GM19099 (cell line): Measurements from ENCODE around the gene HCFC1.

ENCODE experiments used
- POLR2A ChIP-seq: IDR thresholded peaks from 3 replicates; pipeline ENCODE4 v1.6.1; 2011; ENCODE audit warnings: low read depth; ENCODE audit not compliant: insufficient read length; ENCODE audit errors: extremely low read depth

HCFC1 gene

DNA sequence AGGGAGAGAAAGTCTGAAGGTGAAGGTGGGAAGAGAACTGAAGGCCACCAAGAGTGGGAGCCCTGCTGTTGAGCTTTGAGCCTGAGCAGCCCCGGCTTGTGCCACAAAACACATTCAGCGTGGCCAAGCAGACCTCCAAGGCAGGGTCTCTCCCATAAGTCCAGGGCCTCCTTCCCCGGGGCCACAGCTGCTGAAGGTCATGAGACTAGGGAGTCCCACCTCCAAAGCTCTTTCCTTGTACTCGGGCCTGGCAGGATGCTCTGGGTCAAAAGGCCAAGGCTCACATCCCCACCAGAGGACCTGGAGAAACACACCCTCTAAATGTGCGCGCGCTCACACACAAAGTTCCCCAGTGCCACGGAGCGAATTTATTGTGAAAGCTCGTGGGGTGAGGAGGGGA is 42.0 kb downstream of the HCFC1 start:
- TF ChIP-seq POLR2A = no peak

DNA sequence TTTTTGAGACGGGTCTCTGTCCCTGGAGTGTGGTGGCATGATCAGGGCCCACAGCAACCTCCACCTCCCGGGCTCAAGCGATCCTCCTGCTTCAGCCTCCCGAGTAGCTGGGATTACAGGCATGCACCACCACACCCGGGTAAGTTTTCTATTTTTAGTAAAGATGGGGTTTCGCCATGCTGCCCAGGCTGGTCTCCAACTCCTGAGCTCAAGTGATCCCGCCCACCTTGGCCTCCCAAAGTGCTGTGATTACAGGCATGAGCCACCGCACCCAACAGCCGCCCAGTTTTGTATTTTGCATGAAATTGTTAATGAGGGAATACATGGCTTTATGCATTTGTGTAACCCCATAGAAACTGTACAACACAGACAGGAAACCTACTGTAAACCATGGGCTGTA is 42.8 kb downstream of the HCFC1 start:
- no peak for TF ChIP-seq POLR2A

DNA sequence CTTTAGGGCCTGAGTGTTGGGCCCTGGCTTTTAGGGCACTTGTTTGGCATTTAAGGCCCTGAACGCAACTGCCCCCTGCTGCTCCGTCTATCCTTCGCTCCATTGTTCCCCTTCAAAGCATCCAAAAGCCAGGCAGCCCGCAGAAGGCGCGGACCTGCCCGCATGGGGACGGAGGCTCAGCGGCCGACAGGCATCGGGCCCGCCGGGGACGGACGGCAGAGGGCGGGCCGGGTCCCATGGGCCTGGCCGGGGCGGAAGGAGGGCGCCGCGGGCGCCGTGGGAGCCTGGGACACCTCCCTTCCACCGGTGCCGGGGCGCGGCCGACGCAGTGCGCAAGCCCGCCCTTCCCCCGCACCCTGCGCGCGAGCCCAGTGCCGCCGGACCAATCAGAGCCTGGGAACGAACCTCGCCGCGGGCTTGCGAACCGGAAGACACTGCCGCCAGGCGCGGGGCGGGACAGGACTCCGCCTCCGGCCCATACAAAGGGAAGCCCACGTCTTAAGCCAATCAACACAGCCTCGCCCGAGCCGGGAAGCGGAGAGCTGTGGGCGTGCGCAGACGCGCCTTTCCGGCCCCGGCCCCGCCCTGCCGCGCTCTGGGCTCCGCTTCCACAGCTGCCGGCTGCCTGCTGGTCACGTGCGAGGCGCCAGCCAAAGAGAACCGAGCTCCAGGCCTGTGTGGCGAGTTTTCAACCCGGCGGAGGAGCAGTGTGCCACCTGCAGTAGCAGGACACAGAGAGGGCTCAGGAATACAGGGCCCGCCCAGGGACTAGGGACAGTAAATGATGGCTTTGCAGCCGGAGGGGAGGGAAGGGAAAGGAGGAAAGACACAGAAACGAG is 43.5 kb downstream of the HCFC1 start:
- peak; percentile 73 for TF ChIP-seq POLR2A

DNA sequence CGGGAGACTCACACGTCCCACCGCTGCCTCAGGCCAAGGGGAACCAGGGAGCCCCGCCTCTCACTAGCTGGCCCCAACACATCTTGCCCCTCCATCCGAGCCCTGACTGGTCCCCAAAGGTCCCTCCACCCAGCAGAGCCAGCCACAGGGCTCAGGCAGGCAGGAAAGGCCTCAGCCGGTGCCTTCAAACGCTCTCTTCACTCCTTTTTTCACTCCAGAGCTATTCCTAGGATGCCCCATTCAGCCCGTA is 44.0 kb downstream of the HCFC1 start:
- no peak for TF ChIP-seq POLR2A

GRCh38 chrX:153926858-153927671 is 44.6 kb downstream of the HCFC1 start:
- TF ChIP-seq POLR2A = peak; percentile 47

DNA sequence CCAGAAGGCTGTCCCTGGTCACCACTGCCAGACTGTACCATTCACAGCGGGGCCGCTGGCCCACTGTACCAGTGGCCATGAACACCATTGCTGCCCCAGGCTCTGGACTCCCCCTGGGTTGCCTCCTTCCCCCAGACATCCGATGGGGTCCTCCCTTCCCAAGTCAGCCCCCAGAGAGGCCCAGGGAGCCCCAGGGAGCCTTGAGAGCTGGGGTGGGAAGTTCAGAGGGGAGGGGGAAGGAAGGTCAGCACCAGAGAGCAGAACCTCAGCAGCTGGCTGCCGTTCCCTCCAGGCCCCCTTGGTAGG is 45.1 kb downstream of the HCFC1 start:
- peak; percentile 45 for TF ChIP-seq POLR2A

DNA sequence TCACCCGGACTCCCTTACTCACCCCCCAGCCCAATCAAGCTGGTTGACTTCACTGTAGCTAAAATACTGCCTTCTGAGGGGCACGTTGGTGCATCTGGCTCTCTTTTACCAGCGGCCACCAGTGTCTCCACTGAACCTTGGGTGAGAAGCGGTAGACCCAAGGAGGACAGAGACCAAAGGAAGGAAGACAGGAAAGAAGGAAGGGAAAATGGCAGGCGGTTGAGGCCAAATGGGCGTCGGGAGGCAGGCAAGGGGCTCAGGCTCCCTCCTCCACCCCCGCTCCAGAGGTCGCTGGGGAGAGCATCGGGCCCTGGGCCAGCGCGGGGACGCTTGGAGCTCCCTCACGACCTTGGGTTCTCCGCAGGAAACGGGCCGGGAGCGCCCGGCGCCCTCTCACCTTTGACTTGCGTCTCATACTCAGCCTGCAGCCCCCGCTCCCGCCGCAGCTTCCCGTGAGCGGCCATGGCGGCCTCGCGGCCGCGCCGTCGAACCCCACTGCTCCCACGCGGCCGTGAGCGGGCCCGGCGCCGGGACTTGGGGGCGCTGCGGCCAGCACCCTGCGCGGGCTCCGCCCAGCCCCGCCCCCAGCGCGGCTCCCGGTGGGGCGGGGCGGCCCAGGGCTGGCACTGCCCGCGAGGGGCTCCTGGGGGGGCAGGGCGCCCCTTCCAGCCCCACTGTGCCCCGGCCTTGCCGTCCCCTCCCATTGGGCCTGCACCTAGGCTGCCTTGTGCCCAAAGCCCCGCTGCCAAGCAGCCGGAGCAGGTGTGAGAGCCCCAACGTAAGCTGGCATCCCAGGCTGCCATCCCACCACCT is 45.7 kb downstream of the HCFC1 start, which contains the start of gene ARHGAP4:
TSS of gene ARHGAP4 (minus strand) at position 526 of the 813 bp plus-strand sequence. CDS start at position 464, 62 bp downstream.
- TF ChIP-seq POLR2A = peak; percentile 51

DNA sequence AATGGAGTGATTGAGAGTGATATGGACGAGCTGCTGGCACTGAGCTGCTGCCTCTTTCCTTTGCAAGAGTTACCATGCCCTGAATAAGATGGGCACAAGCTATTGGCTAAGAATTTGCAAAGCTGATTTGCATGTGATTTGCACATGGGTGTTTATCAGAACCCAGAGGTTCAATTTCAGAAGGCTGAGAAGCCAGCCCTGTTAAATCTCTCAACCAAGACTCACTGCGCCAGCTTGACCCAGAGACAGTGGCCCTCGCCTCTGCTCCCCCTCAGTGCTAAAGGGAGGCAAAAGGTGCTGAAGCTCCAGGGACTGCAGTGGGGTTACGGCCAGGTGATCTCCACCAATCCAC is 46.3 kb downstream of the HCFC1 start:
- peak; percentile 98 for TF ChIP-seq POLR2A

DNA sequence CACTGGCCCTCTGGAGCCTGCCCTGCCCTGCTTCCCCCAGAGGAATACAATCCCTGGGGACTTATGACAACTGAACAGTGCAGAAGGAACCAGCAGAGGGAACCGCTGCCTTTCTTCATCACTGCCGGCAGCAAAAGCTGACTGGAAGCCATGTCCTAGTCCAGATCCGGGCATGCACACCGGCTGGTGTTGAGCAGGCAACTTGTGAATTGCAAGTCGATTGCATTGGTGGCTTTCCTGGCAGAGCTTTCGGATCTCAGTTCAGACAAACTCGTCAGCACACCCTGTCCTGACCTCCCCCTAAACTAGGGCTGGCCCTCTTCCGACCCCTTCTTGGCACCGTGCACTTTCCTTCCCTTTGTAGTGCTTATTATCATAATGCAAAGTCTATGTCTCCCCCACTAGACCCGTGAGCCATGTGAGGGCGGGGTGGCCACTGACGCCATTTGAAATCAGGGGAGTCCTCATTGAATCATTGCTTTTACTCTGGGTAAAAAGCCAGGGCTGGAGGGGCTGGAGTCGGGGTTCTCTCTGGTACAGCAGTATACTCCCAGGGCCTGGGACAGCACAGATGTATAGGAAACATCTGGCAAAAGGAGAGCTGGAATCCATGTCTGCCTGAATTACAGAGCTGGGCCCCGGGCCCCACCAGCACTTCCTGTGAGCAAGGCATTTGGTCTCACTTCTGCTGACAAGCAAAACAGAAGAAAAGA is 47.3 kb downstream of the HCFC1 start:
- TF ChIP-seq POLR2A = peak; percentile 2

DNA sequence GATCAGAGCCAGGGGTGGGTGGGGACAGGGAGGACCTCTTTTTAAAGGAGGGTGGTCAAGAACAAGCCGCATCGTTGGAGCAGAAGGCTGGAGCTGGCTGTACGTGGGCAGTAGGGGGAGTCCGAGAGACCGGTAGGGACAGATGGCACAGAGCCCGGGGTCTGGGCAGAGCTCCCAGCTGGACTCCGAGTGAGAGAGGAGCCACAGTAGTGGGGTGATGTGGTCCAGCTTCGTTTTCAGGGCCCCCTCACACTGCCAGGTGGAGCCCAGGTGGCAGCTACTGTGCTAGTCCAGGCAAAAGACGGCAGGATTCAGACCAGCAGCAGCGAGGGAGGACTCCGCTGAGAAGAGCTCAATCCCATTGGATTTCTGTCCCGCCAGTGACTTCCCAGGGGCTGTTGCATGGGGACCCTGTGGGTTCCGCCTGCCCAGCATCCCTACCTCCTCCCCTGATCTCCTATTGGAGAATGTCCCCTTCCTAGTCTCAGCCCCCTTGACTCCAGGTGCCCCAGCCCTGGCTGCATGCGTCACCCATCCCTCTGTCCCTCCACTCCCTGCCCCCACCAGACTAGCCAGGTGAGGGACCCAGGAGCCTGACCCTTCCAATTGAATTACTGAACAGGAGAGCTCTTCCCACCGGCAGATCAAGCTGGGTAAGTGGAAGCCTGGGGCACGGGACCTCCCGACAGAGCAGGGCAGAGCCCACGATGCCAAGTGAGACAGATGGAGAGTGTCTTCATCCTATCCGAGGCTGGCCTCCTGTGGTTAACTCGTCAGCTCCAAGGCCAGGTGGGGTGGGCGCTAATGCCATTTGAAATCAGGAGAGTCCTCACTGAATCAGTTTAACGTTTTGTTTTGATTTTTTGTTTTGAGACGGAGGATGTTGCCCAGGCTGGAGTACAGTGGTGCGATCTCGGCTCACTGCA is 48.4 kb downstream of the HCFC1 start:
- no peak for TF ChIP-seq POLR2A

DNA sequence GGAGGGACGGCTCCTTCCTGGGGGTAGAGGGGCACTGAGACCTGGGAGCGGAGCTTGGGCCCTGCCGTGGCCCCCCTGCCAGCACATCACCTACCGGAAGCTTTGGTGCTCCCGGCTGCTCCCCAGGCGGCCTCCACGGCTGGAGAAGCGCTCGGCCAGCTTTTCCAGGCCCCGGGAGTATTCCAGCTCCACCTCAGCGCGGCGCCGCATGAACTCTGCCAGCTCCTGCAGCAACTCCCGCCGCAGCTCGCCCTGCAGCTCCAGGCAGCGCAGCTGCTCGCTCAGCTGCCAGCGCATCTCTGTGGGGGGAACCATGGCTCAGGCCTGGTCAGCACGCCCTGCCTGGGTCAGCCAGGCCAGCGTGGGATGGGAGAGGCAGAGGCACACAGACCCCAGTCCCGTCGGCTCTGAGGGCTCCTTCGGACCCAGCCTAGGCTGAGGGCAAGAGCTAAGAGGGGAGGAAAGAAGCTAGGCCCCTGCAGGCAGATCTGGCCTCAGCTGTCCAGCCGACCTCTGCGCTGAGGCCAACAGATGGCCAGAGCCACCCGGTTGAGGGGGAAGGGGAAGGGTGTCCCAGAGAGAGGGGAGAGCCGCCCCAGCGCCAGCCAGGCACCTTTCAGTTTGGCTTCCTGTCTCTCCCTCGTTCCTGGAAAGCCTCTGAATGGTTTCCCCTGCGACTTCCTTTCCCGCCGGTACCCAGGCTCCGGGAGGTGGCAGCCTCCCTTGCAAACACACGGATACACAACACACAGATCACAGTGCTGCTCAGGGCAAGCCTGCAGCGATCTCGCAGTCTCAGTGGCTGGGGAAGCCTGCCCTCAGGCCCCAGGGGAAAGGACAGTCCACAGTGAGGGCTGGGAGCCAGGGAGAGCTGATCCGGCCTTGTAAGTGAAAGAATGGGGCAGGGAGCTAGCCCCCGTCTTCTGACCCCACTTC is 49.8 kb downstream of the HCFC1 start:
- no peak for TF ChIP-seq POLR2A

DNA sequence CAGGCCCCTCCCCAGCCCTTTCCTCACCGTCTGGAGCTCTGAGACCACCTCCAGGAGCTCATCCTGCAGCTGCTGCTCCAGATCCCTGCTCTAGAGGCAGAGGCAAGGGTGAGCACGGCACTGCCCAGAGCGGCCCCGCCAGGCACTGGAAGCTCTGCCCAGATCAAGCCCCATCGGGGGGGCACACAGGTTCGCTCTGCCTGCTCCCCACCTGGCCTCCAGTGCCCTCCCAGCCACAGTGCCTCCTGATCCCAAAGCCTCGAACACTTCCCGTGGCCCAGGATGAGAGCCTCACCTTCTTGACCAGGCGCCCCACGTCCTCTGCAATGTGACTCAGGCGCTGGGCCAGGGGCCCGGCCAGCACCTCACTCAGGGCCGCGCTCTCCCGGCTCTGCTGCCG is 50.5 kb downstream of the HCFC1 start:
- no peak for TF ChIP-seq POLR2A

DNA sequence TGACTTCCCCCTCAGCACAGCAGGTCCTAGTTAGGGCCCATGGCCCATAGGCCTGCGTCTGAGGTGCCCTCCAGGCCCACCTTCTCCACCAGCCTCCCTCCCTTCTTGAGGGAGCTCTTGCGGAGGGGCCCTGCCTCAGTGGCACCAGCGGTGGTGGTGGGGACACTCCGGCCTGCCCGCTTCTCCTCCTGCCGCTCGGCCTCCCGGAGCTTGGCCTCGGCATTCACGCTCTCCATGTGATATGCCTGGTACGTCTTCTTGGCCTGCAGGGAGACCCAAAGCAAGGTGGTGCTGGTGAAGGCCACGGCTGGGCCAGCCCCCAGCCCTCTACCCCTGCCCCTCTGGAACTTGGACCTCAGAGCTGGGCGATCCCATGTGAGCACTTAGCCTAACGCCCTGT is 51.1 kb downstream of the HCFC1 start:
- no peak for TF ChIP-seq POLR2A
